Measurements from ENCODE around the gene MYOF.

DNA sequence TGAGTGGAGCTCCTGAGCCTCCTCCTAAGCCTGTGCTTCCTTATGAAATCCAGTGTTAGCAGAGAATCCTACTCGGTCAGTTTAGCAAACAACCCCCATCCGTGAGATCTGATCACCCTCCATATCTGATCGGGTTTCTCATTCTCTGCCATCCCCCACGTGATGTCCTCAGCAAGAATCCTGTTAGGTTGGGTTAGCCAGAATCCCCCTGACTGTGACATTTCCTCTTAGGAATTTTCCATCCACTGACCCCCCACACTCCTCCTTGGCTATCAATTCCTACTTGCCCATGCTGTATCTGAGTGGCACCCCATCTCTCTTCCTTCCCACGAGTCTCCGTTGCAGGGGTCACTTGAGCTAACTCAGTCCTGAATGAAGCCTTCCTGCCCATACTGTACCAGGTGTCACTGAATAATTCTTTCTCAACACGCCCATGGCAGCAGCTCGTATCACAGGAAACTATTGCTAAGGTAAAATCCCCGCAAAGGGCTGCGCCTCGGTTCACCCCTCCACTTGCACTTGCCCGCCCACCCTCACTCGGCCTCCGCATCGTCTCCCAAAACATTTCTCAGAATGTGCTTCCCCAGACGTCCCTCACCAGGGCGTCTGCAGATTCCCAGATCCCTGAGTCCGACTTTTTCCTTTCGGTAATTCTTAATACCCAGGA, 44.1 kb downstream of the MYOF start:
- TF ChIP-seq CTCF (conservative IDR thresholded peaks at IDR 0.05 in 1 of 2, IDR thresholded peaks at IDR 0.05 in 1 of 2; ENCODE audit: low read depth in 1 of 2, low read length in 2 of 2): no peak
- TF ChIP-seq EZH2 (IDR thresholded peaks at IDR 0.05; ENCODE audit: low read length, missing control alignments): no peak
